PC-9 (cell line): ENCODE results near the gene CBLB. TPM values are rescaled to one million over a fixed set of nuclear protein-coding genes. Genes with fewer than 3 reads are reported as not detected.

ENCODE experiments used
- BruUV-seq: library from RNA; stranded (reverse); fragments of 400-500 nt; replicated peaks from 2 replicates; lab custom pipeline; 2021; lab: Mats Ljungman, UMichigan
- CTCF ChIA-PET: fragments of 300-600 bp; sonication (Branson Sonifier 250); formaldehyde crosslinking; loops from one replicate; lab custom pipeline; 2022; ENCODE audit warnings: antibody characterized with exemption; lab: Charles Lee
- POLR2A ChIA-PET: fragments of 300-600 bp; sonication (Branson Sonifier 250); formaldehyde crosslinking; loops from one replicate; lab custom pipeline; 2022; ENCODE audit warnings: antibody characterized with exemption; ENCODE audit not compliant: unreplicated experiment; lab: Charles Lee
- DNase-seq, 2 experiments: peaks; one replicate each; pipeline versions ENCODE4 v3.0.0 to v3.0.0-alpha.2; 2015 to 2022; ENCODE audit warnings: mixed read lengths in 1 of 2
- H2AFZ ChIP-seq: fragments of 200-600 bp; sonication (generic); 2 replicates; pipeline ENCODE4 v1.8.1; 2017; ENCODE audit warnings: antibody characterized with exemption
- H3F3A ChIP-seq: fragments of 200-600 bp; sonication (generic); 2 replicates; pipeline ENCODE4 v1.8.1; 2017; ENCODE audit warnings: antibody characterized with exemption, mild to moderate bottlenecking, low read depth; ENCODE audit not compliant: insufficient read depth
- H3K27ac ChIP-seq: fragments of 200-600 bp; sonication (generic); 2 replicates; pipeline ENCODE4 v1.6.1; 2016; ENCODE audit warnings: mixed run types
- H3K27me3 ChIP-seq: fragments of 200-600 bp; sonication (generic); 2 replicates; pipeline ENCODE4 v1.6.1; 2016; ENCODE audit warnings: low read depth, mixed run types; ENCODE audit not compliant: insufficient read depth
- H3K36me3 ChIP-seq: fragments of 200-600 bp; sonication (generic); 2 replicates; pipeline ENCODE4 v1.6.1; 2016; ENCODE audit warnings: low read depth, mixed run types
- H3K4me1 ChIP-seq: fragments of 200-600 bp; sonication (generic); replicated peaks from 2 replicates; pipeline ENCODE4 v1.6.1; 2016; ENCODE audit warnings: mixed run types; ENCODE audit not compliant: insufficient read depth
- H3K4me2 ChIP-seq: fragments of 200-600 bp; sonication (generic); 2 replicates; pipeline ENCODE4 v1.6.1; 2017; ENCODE audit warnings: mixed run types
- H3K4me3 ChIP-seq: fragments of 200-600 bp; sonication (generic); 2 replicates; pipeline ENCODE4 v1.6.1; 2016; ENCODE audit warnings: mixed run types
- H3K79me2 ChIP-seq: fragments of 200-600 bp; sonication (generic); 2 replicates; pipeline ENCODE4 v1.6.1; 2017; ENCODE audit warnings: low read depth, mixed run types
- H3K9me2 ChIP-seq: fragments of 200-600 bp; sonication (generic); 2 replicates; pipeline ENCODE4 v1.8.1; 2017; ENCODE audit warnings: mild to moderate bottlenecking; ENCODE audit not compliant: insufficient read depth
- H3K9me3 ChIP-seq: fragments of 200-600 bp; sonication (generic); 2 replicates; pipeline ENCODE4 v1.8.1; 2016; ENCODE audit warnings: low read depth; ENCODE audit not compliant: insufficient read depth
- H4K20me1 ChIP-seq: fragments of 200-600 bp; sonication (generic); 2 replicates; pipeline ENCODE4 v1.8.1; 2017; ENCODE audit not compliant: insufficient read depth
- EZH2 ChIP-seq: fragments of 200-600 bp; sonication (generic); IDR thresholded peaks from 2 replicates; pipeline ENCODE4 v1.8.0; 2017; ENCODE audit warnings: antibody characterized with exemption, low read depth
- intact Hi-C: fragments of 100-400 bp; cut with micrococcal nuclease; formaldehyde crosslinking; loops from one replicate; pipeline ENCODE4 v1.10.0; 2022; ENCODE audit not compliant: unreplicated experiment
- total RNA-seq: library from RNA; stranded (reverse); gene quantifications from 2 replicates; pipeline ENCODE4 v1.2.3, GENCODE V29; 2021
- TF ChIP-seq, protein P1 (sequence below): fragments of 200-600 bp; sonication (generic); conservative IDR thresholded peaks from 2 replicates; pipeline ENCODE4 v1.6.1; 2017; ENCODE audit warnings: mixed run types, antibody characterized with exemption, mild to moderate bottlenecking, moderate library complexity

The CBLB gene
- total RNA-seq, 1 experiment from 2014 or later = 44.0 TPM

DNA sequence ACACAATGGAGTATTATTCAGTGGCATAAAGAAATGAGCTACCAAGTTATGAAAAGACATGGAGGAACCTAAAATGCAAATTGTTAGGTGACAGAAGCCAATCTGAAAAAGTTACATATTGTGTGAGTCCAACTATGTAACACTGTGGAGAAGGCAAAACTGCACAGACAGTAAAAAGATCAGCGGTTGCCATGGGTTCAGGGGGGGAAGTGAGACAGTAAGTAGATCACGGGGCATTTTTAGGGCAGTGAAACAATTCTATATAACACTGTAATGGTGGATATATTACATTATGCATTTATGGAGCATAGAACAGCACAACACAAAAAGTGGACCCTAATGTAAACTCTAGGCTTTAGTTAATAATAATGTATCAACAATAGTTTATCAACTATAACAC is 17.6 kb downstream of the CBLB start:
- Histone ChIP-seq H3K9me3 (no peaks in the 10 kb centered on the region), H3K9me2 (no peaks in the 10 kb centered on the region), H3K4me1 (no peaks in the 10 kb centered on the region), H3K36me3 (peaks cover 8% of the 10 kb centered on the region; the same call in 1 of the 2 replicates), H3K27me3 (no peaks in the 10 kb centered on the region), H3F3A (no peaks in the 10 kb centered on the region; the same call in 1 of the 2 replicates), H3K4me3 (no peak overlapping the region), H3K27ac (no peak overlapping the region), H4K20me1 (no peaks in the 10 kb centered on the region), H3K79me2 (no peaks in the 10 kb centered on the region; the same call in 1 of the 2 replicates), H2AFZ (no peak overlapping the region), H3K4me2 (no peak overlapping the region)
- ChIA-PET CTCF (no interaction called here), POLR2A (no interaction called here)
- intact Hi-C loops = no loop called here
- no TSS peak for BruUV-seq
- no peak for TF ChIP-seq EZH2
- TF ChIP-seq, protein P1, sequence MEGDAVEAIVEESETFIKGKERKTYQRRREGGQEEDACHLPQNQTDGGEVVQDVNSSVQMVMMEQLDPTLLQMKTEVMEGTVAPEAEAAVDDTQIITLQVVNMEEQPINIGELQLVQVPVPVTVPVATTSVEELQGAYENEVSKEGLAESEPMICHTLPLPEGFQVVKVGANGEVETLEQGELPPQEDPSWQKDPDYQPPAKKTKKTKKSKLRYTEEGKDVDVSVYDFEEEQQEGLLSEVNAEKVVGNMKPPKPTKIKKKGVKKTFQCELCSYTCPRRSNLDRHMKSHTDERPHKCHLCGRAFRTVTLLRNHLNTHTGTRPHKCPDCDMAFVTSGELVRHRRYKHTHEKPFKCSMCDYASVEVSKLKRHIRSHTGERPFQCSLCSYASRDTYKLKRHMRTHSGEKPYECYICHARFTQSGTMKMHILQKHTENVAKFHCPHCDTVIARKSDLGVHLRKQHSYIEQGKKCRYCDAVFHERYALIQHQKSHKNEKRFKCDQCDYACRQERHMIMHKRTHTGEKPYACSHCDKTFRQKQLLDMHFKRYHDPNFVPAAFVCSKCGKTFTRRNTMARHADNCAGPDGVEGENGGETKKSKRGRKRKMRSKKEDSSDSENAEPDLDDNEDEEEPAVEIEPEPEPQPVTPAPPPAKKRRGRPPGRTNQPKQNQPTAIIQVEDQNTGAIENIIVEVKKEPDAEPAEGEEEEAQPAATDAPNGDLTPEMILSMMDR = no peak
- no peak for DNase-seq

DNA sequence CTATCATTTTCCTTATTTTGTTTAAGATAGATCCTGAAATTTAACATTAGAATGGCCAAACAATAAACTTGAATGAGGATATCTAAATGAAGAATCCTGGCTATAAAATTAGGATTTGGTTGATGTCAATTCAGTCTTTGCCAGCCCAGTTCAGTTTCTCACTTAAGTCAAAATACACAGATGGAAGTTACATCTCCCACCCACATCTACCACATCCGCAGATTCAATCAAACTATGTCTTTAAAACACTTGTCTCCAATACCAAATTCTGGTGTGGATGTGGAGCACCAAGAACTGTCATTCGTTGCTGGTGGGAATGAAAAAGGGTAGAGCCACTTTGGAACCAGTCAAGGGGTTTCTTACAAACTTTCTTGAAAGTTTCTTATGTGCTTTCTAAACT is 18.2 kb downstream of the CBLB start:
- Histone ChIP-seq H4K20me1 (no peaks in the 10 kb centered on the region), H3K4me1 (no peaks in the 10 kb centered on the region), H3K27me3 (no peaks in the 10 kb centered on the region), H3F3A (no peaks in the 10 kb centered on the region; the same call in 1 of the 2 replicates), H3K9me2 (no peaks in the 10 kb centered on the region), H3K79me2 (no peaks in the 10 kb centered on the region; the same call in 1 of the 2 replicates), H2AFZ (no peak overlapping the region), H3K27ac (no peak overlapping the region), H3K4me2 (no peak overlapping the region), H3K36me3 (peaks cover 8% of the 10 kb centered on the region; the same call in 1 of the 2 replicates), H3K4me3 (no peak overlapping the region), H3K9me3 (no peaks in the 10 kb centered on the region)
- intact Hi-C loops = no loop called here
- TF ChIP-seq EZH2 = no peak
- TF ChIP-seq, protein P1 = no peak
- DNase-seq = no peak
- CTCF ChIA-PET = no interaction called here
- POLR2A ChIA-PET = no interaction called here
- no TSS peak for BruUV-seq

DNA sequence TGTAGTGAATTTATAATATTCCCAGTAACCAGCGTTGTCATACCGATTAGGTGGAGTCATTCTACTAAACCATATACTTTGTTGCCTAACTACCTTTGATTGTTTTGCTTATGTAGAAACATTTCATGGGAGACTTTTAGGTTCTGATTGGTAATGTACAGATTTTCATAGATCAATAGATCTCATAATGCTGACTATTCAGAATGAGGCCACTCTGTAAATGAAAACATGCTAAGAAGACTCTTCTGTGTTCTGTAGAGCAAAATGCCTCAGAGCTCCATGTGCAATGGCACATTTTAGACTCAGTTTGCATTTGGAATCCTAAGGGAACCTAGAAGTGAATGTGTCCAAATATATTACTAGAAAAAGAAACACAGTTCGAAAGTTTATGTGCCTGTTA is 20.0 kb downstream of the CBLB start:
- no peaks in the 10 kb centered on the region for H3K9me2 ChIP-seq
- no peak overlapping the region for H3K27ac ChIP-seq
- no peak overlapping the region for H3K4me2 ChIP-seq
- H3K4me1 ChIP-seq = no peaks in the 10 kb centered on the region
- ChIA-PET CTCF (no interaction called here), POLR2A (no interaction called here)
- intact Hi-C loops = no loop called here
- H3K36me3 ChIP-seq = peaks cover 8% of the 10 kb centered on the region; the same call in 1 of the 2 replicates
- no peaks in the 10 kb centered on the region for H3K27me3 ChIP-seq
- no TSS peak for BruUV-seq
- no peaks in the 10 kb centered on the region for H3K79me2 ChIP-seq
- no peaks in the 10 kb centered on the region for H4K20me1 ChIP-seq
- no peaks in the 10 kb centered on the region; the same call in 1 of the 2 replicates for H3F3A ChIP-seq
- H2AFZ ChIP-seq = no peak overlapping the region
- H3K9me3 ChIP-seq = no peaks in the 10 kb centered on the region
- no peak overlapping the region for H3K4me3 ChIP-seq
- no peak for DNase-seq
- TF ChIP-seq EZH2 = no peak
- TF ChIP-seq, protein P1 = no peak
